HL-60 (cell line): ENCODE results near the gene TMTC4.

Source experiments
- CTCF ChIP-seq: IDR thresholded peaks from one replicate; pipeline ENCODE4 v1.5.1; 2011; ENCODE audit warnings: low read length, control low read depth, inconsistent platforms; ENCODE audit not compliant: insufficient read depth
- GABPA ChIP-seq: IDR thresholded peaks from 2 replicates; pipeline ENCODE4 v1.6.1; 2012; ENCODE audit warnings: low read depth
- POLR2AphosphoS5 ChIP-seq: IDR thresholded peaks from 2 replicates; pipeline ENCODE4 v1.6.1; 2012; ENCODE audit warnings: low read depth
- REST ChIP-seq: IDR thresholded peaks from 2 replicates; pipeline ENCODE4 v1.6.1; 2012; ENCODE audit warnings: low read depth; ENCODE audit not compliant: insufficient replicate concordance
- SPI1 ChIP-seq: IDR thresholded peaks from 2 replicates; pipeline ENCODE4 v1.6.1; 2012; ENCODE audit warnings: low read depth, mild to moderate bottlenecking, borderline replicate concordance

DNA sequence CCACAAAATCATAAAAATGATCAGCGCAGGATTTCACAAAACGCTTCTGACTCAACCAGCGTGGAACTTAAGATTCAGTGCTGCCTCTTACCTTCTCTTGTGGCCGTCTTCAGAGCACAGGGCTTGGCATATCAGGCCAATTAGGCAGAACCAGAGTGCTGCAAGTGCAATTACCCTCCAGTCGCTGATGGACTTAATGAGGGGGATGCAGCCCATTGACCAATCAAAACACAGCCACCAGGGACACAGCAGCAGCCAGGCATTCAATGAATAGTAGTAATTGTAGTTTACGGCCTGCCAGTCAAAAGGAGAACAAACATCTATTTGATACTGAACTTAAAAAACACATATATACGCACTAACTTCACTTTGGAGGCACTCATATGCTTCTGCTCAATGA is 38.2 kb downstream of the TMTC4 start:
- TF ChIP-seq CTCF (no peak), REST (no peak), POLR2AphosphoS5 (no peak), GABPA (no peak), SPI1 (no peak)
